SK-N-SH (cell line): Measurements from ENCODE around the gene ABCG5. TPM values are rescaled to one million over a fixed set of nuclear protein-coding genes. Genes with fewer than 3 reads are reported as not detected.

Experiments
- CTCF ChIA-PET: fragments of 300-600, 350-600 bp; formaldehyde crosslinking; extraction: SDS; loops from one replicate; lab custom pipeline; 2021; lab: Yijun Ruan, JAX
- POLR2A ChIA-PET: fragments of 350-600 bp; sonication (Branson Sonifier 250); formaldehyde crosslinking; extraction: SDS; loops from one replicate; lab custom pipeline; 2020; ENCODE audit warnings: antibody characterized with exemption, inconsistent platforms; lab: Yijun Ruan, JAX
- DNase-seq: peaks from one replicate; pipeline ENCODE4 v3.0.0; 2012
- H2AFZ ChIP-seq: fragments of 200-600 bp; sonication (generic); 2 replicates; pipeline ENCODE4 v1.8.1; 2016; ENCODE audit warnings: antibody characterized with exemption, mild to moderate bottlenecking, low read depth
- H3F3A ChIP-seq: fragments of 200-600 bp; sonication (generic); replicated peaks from 2 replicates; pipeline ENCODE3; 2016; ENCODE audit warnings: antibody characterized with exemption, mild to moderate bottlenecking; ENCODE audit not compliant: insufficient read depth
- H3K27ac ChIP-seq, 2 experiments: fragments of 200-500 bp in 1 of 2; fragments of 200-600 bp in 1 of 2; sonication (Bioruptor generic) in 1 of 2; sonication (generic), shearing (Covaris generic) in 1 of 2; 2 replicates each; pipeline versions ENCODE4 v1.5.1 to v1.6.1; 2014 to 2016; ENCODE audit warnings: low read depth in 2 of 2, inconsistent platforms in 1 of 2, low read length in 1 of 2, mild to moderate bottlenecking in 1 of 2, mixed read lengths in 1 of 2
- H3K27me3 ChIP-seq: fragments of 200-600 bp; sonication (generic), shearing (Covaris generic); 2 replicates; pipeline ENCODE4 v1.6.1; 2016; ENCODE audit warnings: mixed run types; ENCODE audit not compliant: insufficient read depth
- H3K36me3 ChIP-seq, 2 experiments: fragments of 200-500 bp in 1 of 2; fragments of 200-600 bp in 1 of 2; sonication (Bioruptor generic) in 1 of 2; sonication (generic) in 1 of 2; replicated peaks in 1 of 2; 2 replicates each; pipeline versions ENCODE3 to v1.5.1; 2014 to 2016; ENCODE audit warnings: low read length in 1 of 2, mild to moderate bottlenecking in 1 of 2; ENCODE audit not compliant: insufficient read depth in 2 of 2, control insufficient read depth in 1 of 2
- H3K4me1 ChIP-seq, 2 experiments: fragments of 200-500 bp in 1 of 2; fragments of 200-600 bp in 1 of 2; sonication (Bioruptor generic) in 1 of 2; sonication (generic), shearing (Covaris generic) in 1 of 2; 2 replicates each; pipeline versions ENCODE4 v1.5.1 to v1.6.1; 2014 to 2016; ENCODE audit warnings: low read depth in 1 of 2, low read length in 1 of 2, mixed run types in 1 of 2; ENCODE audit not compliant: insufficient read depth in 2 of 2, control insufficient read depth in 1 of 2
- H3K4me2 ChIP-seq: fragments of 200-600 bp; sonication (generic), shearing (Covaris generic); 2 replicates; pipeline ENCODE4 v1.6.1; 2017; ENCODE audit warnings: mixed run types
- H3K4me3 ChIP-seq, 2 experiments: fragments of 200-500 bp in 1 of 2; fragments of 200-600 bp in 1 of 2; sonication (Bioruptor generic) in 1 of 2; sonication (generic), shearing (Covaris generic) in 1 of 2; 2 replicates each; pipeline versions ENCODE4 v1.5.1 to v1.8.1; 2014 to 2016; ENCODE audit warnings: low read depth in 2 of 2, inconsistent platforms in 1 of 2, low read length in 1 of 2, mild to moderate bottlenecking in 1 of 2, mixed read lengths in 1 of 2, moderate library complexity in 1 of 2
- H3K79me2 ChIP-seq: fragments of 200-600 bp; sonication (generic); 2 replicates; pipeline ENCODE4 v1.8.1; 2017; ENCODE audit warnings: mild to moderate bottlenecking; ENCODE audit not compliant: insufficient read depth
- H3K9ac ChIP-seq: fragments of 200-600 bp; sonication (generic); 2 replicates; pipeline ENCODE4 v1.6.1; 2017; ENCODE audit warnings: mixed run types
- H3K9me2 ChIP-seq: fragments of 200-600 bp; sonication (generic); 2 replicates; pipeline ENCODE4 v1.6.1; 2017; ENCODE audit warnings: mixed run types
- H3K9me3 ChIP-seq: fragments of 200-600 bp; sonication (generic); 2 replicates; pipeline ENCODE4 v1.6.1; 2017; ENCODE audit warnings: mixed run types, mild to moderate bottlenecking, moderate library complexity
- H4K20me1 ChIP-seq: fragments of 200-600 bp; sonication (generic); 2 replicates; pipeline ENCODE4 v1.6.1; 2017; ENCODE audit warnings: mild to moderate bottlenecking, mixed run types; ENCODE audit not compliant: insufficient read depth
- CHD2 ChIP-seq: fragments of 150-350 bp; IDR thresholded peaks from 2 replicates; pipeline ENCODE4 v1.6.1; 2018; ENCODE audit warnings: low read length; ENCODE audit not compliant: partially characterized antibody
- ELF1 ChIP-seq: IDR thresholded peaks from 2 replicates; pipeline ENCODE4 v1.4.0; 2012
- EZH2phosphoT487 ChIP-seq: fragments of 200-600 bp; sonication (generic); IDR thresholded peaks from 2 replicates; pipeline ENCODE4 v1.6.1; 2017; ENCODE audit warnings: low read depth, mixed run types, mild to moderate bottlenecking, antibody characterized with exemption, moderate library complexity, borderline replicate concordance
- FOXM1 ChIP-seq: IDR thresholded peaks from 2 replicates; pipeline ENCODE4 v1.4.0; 2012; ENCODE audit warnings: low read depth, mild to moderate bottlenecking
- GATA2 ChIP-seq: sonication (generic); formaldehyde crosslinking; IDR thresholded peaks from 2 replicates; pipeline ENCODE4 v1.5.0; 2020; ENCODE audit warnings: mild to moderate bottlenecking, missing genetic modification reagents
- JUND ChIP-seq: IDR thresholded peaks from 2 replicates; pipeline ENCODE4 v1.4.0; 2012
- MEF2A ChIP-seq: IDR thresholded peaks from 2 replicates; pipeline ENCODE4 v1.4.0; 2012; ENCODE audit warnings: low read depth, borderline replicate concordance
- MXI1 ChIP-seq: IDR thresholded peaks from 2 replicates; pipeline ENCODE4 v1.6.1; 2012; ENCODE audit warnings: mild to moderate bottlenecking, low read depth, low read length, improper control_type of control experiment
- POLR2AphosphoS5 ChIP-seq: IDR thresholded peaks from 2 replicates; pipeline ENCODE4 v1.6.1; 2012; ENCODE audit warnings: low read depth, low read length
- REST ChIP-seq: IDR thresholded peaks from 2 replicates; pipeline ENCODE4 v1.6.1; 2012; ENCODE audit warnings: mild to moderate bottlenecking, low read depth, low read length, moderate library complexity
- RFX5 ChIP-seq: IDR thresholded peaks from 2 replicates; pipeline ENCODE4 v1.6.1; 2012; ENCODE audit warnings: mild to moderate bottlenecking, improper control_type of control experiment, low read length
- RXRA ChIP-seq: IDR thresholded peaks from 2 replicates; pipeline ENCODE4 v1.4.0; 2012; ENCODE audit warnings: low read depth, mild to moderate bottlenecking, borderline replicate concordance
- TEAD4 ChIP-seq: IDR thresholded peaks from 2 replicates; pipeline ENCODE4 v1.4.0; 2012; ENCODE audit warnings: mild to moderate bottlenecking, borderline replicate concordance; ENCODE audit not compliant: insufficient read depth
- USF1 ChIP-seq: IDR thresholded peaks from 2 replicates; pipeline ENCODE4 v1.4.0; 2012; ENCODE audit warnings: low read depth, borderline replicate concordance
- USF2 ChIP-seq: fragments of 150-350 bp; IDR thresholded peaks from 2 replicates; pipeline ENCODE4 v1.6.1; 2017; ENCODE audit warnings: antibody characterized with exemption, low read length, low read depth, borderline replicate concordance
- YY1 ChIP-seq: IDR thresholded peaks from 2 replicates; pipeline ENCODE4 v1.4.0; 2012; ENCODE audit warnings: low read depth, mild to moderate bottlenecking
- ZBTB33 ChIP-seq: IDR thresholded peaks from 2 replicates; pipeline ENCODE4 v1.4.0; 2012; ENCODE audit warnings: low read depth, borderline replicate concordance
- WGBS: methylation state at CpG from one replicate; pipeline ENCODE4 v1.1.6; 2017; ENCODE audit warnings: low lambda C conversion rate; 5-methylcytosine and 5-hydroxymethylcytosine counted together
- polyA plus RNA-seq, 3 experiments: library from polyadenylated mRNA; depleted of rRNA; stranded (reverse); fragments of >200 nt; gene quantifications; 2 replicates each; pipeline ENCODE4 v1.2.3, GENCODE V29; 2012

ABCG5 gene
- polyA plus RNA-seq, 1 of the 3 experiments (the other 2 are of a cell fraction) = not detected

- H2AFZ ChIP-seq = no peak overlapping the region
- no peaks in the 10 kb centered on the region for H3K9me2 ChIP-seq
- H3K36me3 ChIP-seq = peaks cover 8 to 13% of the 10 kb centered on the region in 2 experiments
- ChIA-PET CTCF (interaction anchor here (1.4 to 2.4 kb wide), 2 partner anchors 14 to 21 kb away, joined by 3 to 6 read pairs; no protein-coding TSS in a partner anchor), POLR2A (no interaction called here)
- H3K27me3 ChIP-seq = no peaks in the 10 kb centered on the region
- H3K27ac ChIP-seq = no peak overlapping the region
- peaks cover 4% of the 10 kb centered on the region for H3F3A ChIP-seq
- peaks cover 9% of the 10 kb centered on the region for H3K79me2 ChIP-seq
- no peaks in the 10 kb centered on the region for H3K9me3 ChIP-seq
- H3K4me2 ChIP-seq = no peak overlapping the region
- H3K9ac ChIP-seq = no peak overlapping the region
- H3K4me3 ChIP-seq = no peak overlapping the region
- WGBS = 94% methylated on average over 8 of the region's 8 CpGs
- peaks cover 3 to 4% of the 10 kb centered on the region in 2 experiments; a peak in 2 of 4 replicates for H3K4me1 ChIP-seq
- DNase-seq = no peak
- H4K20me1 ChIP-seq = no peaks in the 10 kb centered on the region
- no peak for TF ChIP-seq USF1
- no peak for TF ChIP-seq EZH2phosphoT487
- TF ChIP-seq ELF1 = no peak
- no peak for TF ChIP-seq ZBTB33
- TF ChIP-seq CHD2 = no peak
- TF ChIP-seq FOXM1 = no peak
- no peak for TF ChIP-seq TEAD4
- TF ChIP-seq USF2 = no peak
- TF ChIP-seq RXRA = no peak
- no peak for TF ChIP-seq RFX5
- no peak for TF ChIP-seq JUND
- no peak for TF ChIP-seq GATA2 (CRISPR knock-in tag)
- no peak for TF ChIP-seq MEF2A
Measured at GRCh38 chr2:43777306-43777926, 61.2 kb downstream of the ABCG5 start.

- Histone ChIP-seq H3K27ac (no peak overlapping the region), H3K4me2 (no peak overlapping the region), H3F3A (peaks cover 4% of the 10 kb centered on the region), H3K4me3 (no peak overlapping the region), H3K27me3 (no peaks in the 10 kb centered on the region), H4K20me1 (no peaks in the 10 kb centered on the region), H2AFZ (no peak overlapping the region), H3K4me1 (peaks cover 3 to 4% of the 10 kb centered on the region in 2 experiments; a peak in 2 of 4 replicates), H3K79me2 (peaks cover 9% of the 10 kb centered on the region), H3K9me2 (no peaks in the 10 kb centered on the region), H3K9ac (no peak overlapping the region), H3K9me3 (no peaks in the 10 kb centered on the region), H3K36me3 (peaks cover 8 to 13% of the 10 kb centered on the region in 2 experiments)
- ChIA-PET POLR2A (no interaction called here), CTCF (no interaction called here)
- TF ChIP-seq REST (no peak), MXI1 (no peak), YY1 (no peak), JUND (no peak), POLR2AphosphoS5 (no peak), USF1 (no peak)
- WGBS = 84% methylated on average over 1 of the region's 1 CpG
- no peak for DNase-seq
Measured at GRCh38 chr2:43776324-43776723, 62.3 kb downstream of the ABCG5 start.
